ENCODE measurements around the gene C17orf113.

Gene C17orf113

GRCh38 chr17:42052346-42052877, 2.0 kb upstream of the C17orf113 start:
- TF ChIP-seq FOXP2 (optimal IDR thresholded peaks at IDR 0.05; ENCODE audit: borderline replicate concordance, extremely low read depth, extremely low read length, insufficient read depth) (no peak), TAF1 (IDR thresholded peaks at IDR 0.05; ENCODE audit: borderline replicate concordance, insufficient read depth, low read length) (no peak), SIN3A (IDR thresholded peaks at IDR 0.05; ENCODE audit: borderline replicate concordance, insufficient read depth, low read length) (no peak), POLR2AphosphoS5 (IDR thresholded peaks at IDR 0.05; ENCODE audit: low read depth, low read length) (no peak), REST (IDR thresholded peaks at IDR 0.05; ENCODE audit: insufficient read depth in 1 of 2, low read depth in 2 of 2, low read length in 2 of 2) (0 out of 4 replicates have a peak, but pooled peaks of 1 of the 2 experiments have one; percentile 21)

GRCh38 chr17:42051645-42052044, 1.2 kb upstream of the C17orf113 start:
- no peak for TF ChIP-seq POLR2AphosphoS5 (IDR thresholded peaks at IDR 0.05; ENCODE audit: low read depth, low read length)
- TF ChIP-seq FOXP2 (optimal IDR thresholded peaks at IDR 0.05; ENCODE audit: borderline replicate concordance, extremely low read depth, extremely low read length, insufficient read depth): no peak
- TF ChIP-seq TAF1 (IDR thresholded peaks at IDR 0.05; ENCODE audit: borderline replicate concordance, insufficient read depth, low read length): no peak
- no peak for TF ChIP-seq REST (IDR thresholded peaks at IDR 0.05; ENCODE audit: insufficient read depth in 1 of 2, low read depth in 2 of 2, low read length in 2 of 2)
- no peak for TF ChIP-seq SIN3A (IDR thresholded peaks at IDR 0.05; ENCODE audit: borderline replicate concordance, insufficient read depth, low read length)

- no peak for TF ChIP-seq SIN3A (IDR thresholded peaks at IDR 0.05; ENCODE audit: borderline replicate concordance, insufficient read depth, low read length)
Observed at GRCh38 chr17:42051013-42051400, 606 bp upstream of the C17orf113 start.

GRCh38 chr17:42049834-42050392, 488 bp downstream of the C17orf113 start:
- TF ChIP-seq FOXP2 (optimal IDR thresholded peaks at IDR 0.05; ENCODE audit: borderline replicate concordance, extremely low read depth, extremely low read length, insufficient read depth) (no peak), TAF1 (IDR thresholded peaks at IDR 0.05; ENCODE audit: borderline replicate concordance, insufficient read depth, low read length) (no peak), POLR2AphosphoS5 (IDR thresholded peaks at IDR 0.05; ENCODE audit: low read depth, low read length) (no peak), REST (IDR thresholded peaks at IDR 0.05; ENCODE audit: insufficient read depth in 1 of 2, low read depth in 2 of 2, low read length in 2 of 2) (no peak), SIN3A (IDR thresholded peaks at IDR 0.05; ENCODE audit: borderline replicate concordance, insufficient read depth, low read length) (no peak)

- TF ChIP-seq POLR2AphosphoS5 (IDR thresholded peaks at IDR 0.05; ENCODE audit: low read depth, low read length): no peak
Observed at GRCh38 chr17:42047343-42047742, 3.1 kb downstream of the C17orf113 start.

GRCh38 chr17:42045719-42046118, 4.7 kb downstream of the C17orf113 start:
- no peak for TF ChIP-seq REST (IDR thresholded peaks at IDR 0.05; ENCODE audit: insufficient read depth in 1 of 2, low read depth in 2 of 2, low read length in 2 of 2)
- TF ChIP-seq FOXP2 (optimal IDR thresholded peaks at IDR 0.05; ENCODE audit: borderline replicate concordance, extremely low read depth, extremely low read length, insufficient read depth): no peak
- TF ChIP-seq SIN3A (IDR thresholded peaks at IDR 0.05; ENCODE audit: borderline replicate concordance, insufficient read depth, low read length): no peak
- TF ChIP-seq POLR2AphosphoS5 (IDR thresholded peaks at IDR 0.05; ENCODE audit: low read depth, low read length): no peak
- no peak for TF ChIP-seq TAF1 (IDR thresholded peaks at IDR 0.05; ENCODE audit: borderline replicate concordance, insufficient read depth, low read length)

Data from PFSK-1 (cell line).